ENCODE results near the gene PARL. TPM values are rescaled to one million over a fixed set of nuclear protein-coding genes. Genes with fewer than 3 reads are reported as not detected.

The PARL gene
- total and polyA plus RNA-seq, 2 of the 13 experiments (the other 11 are each of a cell fraction or from before 2014, with no cell fraction given), result 46.3 to 58.6 TPM

DNA sequence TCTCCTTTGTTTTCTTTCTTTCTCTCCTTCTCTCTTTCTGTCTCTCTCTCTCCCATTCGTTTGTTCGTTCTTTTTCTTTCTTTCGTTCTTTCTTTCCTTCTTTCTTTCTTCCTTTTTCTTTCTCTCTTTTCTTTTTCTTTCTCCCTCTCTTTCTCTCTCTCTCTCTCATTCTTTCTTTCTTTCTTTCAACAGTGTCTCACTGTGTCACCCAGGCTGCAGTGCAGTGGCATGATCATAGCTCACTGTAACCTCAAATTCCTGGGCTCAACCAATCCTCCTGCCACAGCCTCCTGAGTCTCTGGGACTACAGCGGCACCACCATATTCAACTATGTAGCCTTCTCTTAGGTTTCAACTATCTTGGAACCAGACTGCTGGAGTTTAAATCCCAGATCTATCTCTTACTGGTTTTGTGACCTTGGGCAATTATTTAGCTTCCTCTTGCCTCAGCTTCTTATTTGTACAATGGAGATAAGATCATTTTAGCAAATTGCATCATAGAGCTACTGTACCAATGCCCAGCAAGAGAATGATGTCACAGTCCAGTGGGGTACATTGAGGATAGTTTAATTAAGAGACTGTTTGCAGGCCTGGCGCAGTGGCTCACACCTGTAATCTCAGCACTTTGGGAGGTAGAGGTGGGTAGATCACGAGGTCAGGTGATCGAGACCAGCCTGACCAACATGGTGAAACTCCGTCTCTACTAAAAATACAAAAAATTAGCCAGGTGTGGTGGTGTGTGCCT lies 27.3 kb upstream of the PARL start (continued):
- TF ChIP-seq, protein P1, sequence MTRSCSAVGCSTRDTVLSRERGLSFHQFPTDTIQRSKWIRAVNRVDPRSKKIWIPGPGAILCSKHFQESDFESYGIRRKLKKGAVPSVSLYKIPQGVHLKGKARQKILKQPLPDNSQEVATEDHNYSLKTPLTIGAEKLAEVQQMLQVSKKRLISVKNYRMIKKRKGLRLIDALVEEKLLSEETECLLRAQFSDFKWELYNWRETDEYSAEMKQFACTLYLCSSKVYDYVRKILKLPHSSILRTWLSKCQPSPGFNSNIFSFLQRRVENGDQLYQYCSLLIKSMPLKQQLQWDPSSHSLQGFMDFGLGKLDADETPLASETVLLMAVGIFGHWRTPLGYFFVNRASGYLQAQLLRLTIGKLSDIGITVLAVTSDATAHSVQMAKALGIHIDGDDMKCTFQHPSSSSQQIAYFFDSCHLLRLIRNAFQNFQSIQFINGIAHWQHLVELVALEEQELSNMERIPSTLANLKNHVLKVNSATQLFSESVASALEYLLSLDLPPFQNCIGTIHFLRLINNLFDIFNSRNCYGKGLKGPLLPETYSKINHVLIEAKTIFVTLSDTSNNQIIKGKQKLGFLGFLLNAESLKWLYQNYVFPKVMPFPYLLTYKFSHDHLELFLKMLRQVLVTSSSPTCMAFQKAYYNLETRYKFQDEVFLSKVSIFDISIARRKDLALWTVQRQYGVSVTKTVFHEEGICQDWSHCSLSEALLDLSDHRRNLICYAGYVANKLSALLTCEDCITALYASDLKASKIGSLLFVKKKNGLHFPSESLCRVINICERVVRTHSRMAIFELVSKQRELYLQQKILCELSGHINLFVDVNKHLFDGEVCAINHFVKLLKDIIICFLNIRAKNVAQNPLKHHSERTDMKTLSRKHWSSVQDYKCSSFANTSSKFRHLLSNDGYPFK (CRISPR knock-in tag; IDR thresholded peaks at IDR 0.05; ENCODE audit: borderline replicate concordance), result no peak

DNA sequence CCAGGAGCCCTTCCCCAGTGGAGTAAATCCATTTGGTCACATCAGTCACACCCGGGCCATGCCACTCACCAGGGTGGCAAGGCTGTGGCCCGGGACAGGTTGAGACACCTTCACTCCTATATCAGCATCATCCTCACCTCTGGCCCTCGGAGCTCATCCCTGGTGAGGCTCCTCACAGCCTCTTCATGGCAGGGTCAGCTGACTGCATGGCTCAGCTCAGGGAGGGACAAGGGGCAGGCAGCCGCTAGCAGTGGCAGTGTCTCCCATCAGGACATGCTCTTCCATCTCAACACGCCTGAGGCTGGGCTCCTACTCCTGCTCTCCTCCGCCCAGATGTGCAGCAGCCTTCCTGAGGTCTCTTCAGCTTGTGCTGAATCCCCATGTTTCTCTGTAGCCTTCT lies 26.4 kb upstream of the PARL start:
- Histone ChIP-seq H3K79me2 (ENCODE audit: insufficient read depth, low read length) (no peaks in the 10 kb centered on the region), H2AFZ (ENCODE audit: low read length) (no peak overlapping the region), H4K20me1 (ENCODE audit: insufficient read depth, low read length) (no peaks in the 10 kb centered on the region), H3K36me3 (replicated peaks in 1 of 2; ENCODE audit: control insufficient read depth in 1 of 2, insufficient read depth in 2 of 2, low read length in 2 of 2) (no peaks in the 10 kb centered on the region), H3K27ac (ENCODE audit: extremely low read length, insufficient read depth, low read length) (no peak overlapping the region), H3K9ac (ENCODE audit: insufficient read depth, low read depth, low read length) (no peak overlapping the region), H3K4me3 (replicated peaks in 1 of 3; ENCODE audit: insufficient read depth in 1 of 3, low read depth in 2 of 3, low read length in 3 of 3) (peak overlapping the region in 1 of 3 experiments; percentile 11; a peak in 2 of 6 replicates), H3K4me1 (ENCODE audit: insufficient read depth, low read length) (peaks cover 73% of the 10 kb centered on the region), H3K9me3 (ENCODE audit: low read length) (no peaks in the 10 kb centered on the region), H3K27me3 (ENCODE audit: control insufficient read depth in 1 of 2, insufficient read depth in 2 of 2, low read length in 2 of 2) (peaks cover 0 to 3% of the 10 kb centered on the region in 2 experiments; a peak in 2 of 5 replicates), H3K4me2 (ENCODE audit: low read depth, low read length) (peak overlapping the region; percentile 49)
- DNase-seq (ENCODE audit: low spot score) (no peak), ATAC-seq (peak; percentile 24), FAIRE-seq (no peak)
- in situ Hi-C loops (cut with HindIII; ENCODE audit: extremely low pct_ligation_motif_present, low pct_unique_long_range_greater_than_20kb), result no loop called here
- ChIA-PET CTCF (ENCODE audit: low intra/inter-chr PET ratio, low total read pairs) (no interaction called here), POLR2A (interaction anchor here (0.9 to 2.6 kb wide), 5 partner anchors 13 to 801 kb away, joined by 3 to 11 read pairs (median 5); partner anchors contain the start of genes ABCC5 and MAGEF1)
- 26% methylated on average over 5 of the region's 6 CpGs for WGBS (ENCODE audit: low lambda C conversion rate)
- intact Hi-C loops (cut with micrococcal nuclease; ENCODE audit: unreplicated experiment), result no loop called here
- BruUV-seq (replicated peaks), result no TSS peak
- TF ChIP-seq, protein P2, sequence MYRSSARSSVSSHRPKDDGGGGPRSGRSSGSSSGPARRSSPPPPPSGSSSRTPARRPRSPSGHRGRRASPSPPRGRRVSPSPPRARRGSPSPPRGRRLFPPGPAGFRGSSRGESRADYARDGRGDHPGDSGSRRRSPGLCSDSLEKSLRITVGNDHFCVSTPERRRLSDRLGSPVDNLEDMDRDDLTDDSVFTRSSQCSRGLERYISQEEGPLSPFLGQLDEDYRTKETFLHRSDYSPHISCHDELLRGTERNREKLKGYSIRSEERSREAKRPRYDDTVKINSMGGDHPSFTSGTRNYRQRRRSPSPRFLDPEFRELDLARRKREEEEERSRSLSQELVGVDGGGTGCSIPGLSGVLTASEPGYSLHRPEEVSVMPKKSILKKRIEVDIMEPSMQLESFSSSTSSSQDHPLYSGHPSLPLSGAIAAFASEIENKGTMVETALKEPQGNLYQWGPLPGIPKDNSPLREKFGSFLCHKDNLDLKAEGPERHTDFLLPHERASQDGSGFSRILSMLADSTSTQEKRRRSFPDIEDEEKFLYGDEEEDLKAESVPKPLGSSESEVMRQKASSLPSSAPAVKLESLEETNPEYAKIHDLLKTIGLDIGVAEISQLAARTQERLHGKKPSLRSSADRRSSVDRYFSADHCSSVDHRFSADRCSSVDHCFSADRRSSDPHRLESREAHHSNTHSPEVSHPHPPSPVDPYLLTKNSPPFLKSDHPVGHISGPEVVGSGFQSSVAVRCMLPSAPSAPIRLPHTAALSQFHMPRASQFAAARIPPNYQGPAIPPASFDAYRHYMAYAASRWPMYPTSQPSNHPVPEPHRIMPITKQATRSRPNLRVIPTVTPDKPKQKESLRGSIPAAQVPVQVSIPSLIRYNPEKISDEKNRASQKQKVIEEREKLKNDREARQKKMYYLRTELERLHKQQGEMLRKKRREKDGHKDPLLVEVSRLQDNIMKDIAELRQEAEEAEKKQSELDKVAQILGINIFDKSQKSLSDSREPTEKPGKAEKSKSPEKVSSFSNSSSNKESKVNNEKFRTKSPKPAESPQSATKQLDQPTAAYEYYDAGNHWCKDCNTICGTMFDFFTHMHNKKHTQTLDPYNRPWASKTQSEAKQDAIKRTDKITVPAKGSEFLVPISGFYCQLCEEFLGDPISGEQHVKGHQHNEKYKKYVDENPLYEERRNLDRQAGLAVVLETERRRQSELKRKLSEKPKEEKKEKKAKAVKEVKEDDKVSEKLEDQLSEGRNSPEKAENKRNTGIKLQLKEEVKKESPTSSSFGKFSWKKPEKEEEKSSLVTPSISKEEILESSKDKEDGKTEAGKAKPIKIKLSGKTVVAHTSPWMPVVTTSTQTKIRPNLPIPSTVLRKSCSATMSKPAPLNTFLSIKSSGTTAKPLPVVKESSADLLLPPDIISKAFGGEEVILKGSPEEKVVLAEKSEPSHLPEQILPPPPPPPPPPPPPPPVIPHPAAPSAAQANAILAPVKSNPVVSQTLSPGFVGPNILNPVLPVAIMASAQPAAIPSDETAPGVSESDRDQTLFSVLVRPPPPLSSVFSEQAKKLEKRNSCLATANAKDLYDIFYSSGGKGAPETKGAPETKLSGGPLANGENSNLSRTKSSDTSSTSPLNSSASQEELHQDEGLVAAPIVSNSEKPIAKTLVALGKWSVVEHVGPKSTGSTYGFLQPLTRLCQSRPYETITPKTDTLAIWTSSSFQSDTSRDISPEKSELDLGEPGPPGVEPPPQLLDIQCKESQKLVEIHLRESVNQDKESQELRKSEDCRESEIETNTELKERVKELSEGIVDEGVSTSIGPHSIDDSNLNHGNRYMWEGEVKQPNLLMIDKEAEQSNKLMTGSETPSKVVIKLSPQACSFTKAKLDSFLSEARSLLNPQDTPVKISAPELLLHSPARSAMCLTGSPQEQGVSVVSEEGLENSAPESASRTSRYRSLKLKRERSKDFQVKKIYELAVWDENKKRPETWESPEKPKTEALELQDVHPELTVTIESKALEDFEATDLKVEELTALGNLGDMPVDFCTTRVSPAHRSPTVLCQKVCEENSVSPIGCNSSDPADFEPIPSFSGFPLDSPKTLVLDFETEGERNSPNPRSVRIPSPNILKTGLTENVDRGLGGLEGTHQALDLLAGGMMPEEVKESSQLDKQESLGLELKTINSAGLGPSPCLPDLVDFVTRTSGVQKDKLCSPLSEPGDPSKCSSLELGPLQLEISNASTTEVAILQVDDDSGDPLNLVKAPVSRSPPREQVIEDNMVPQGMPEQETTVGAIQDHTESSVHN (CRISPR knock-in tag; IDR thresholded peaks at IDR 0.05), result no peak
- no peak for TF ChIP-seq ZBTB7A (CRISPR knock-in tag; IDR thresholded peaks at IDR 0.05)
- TF ChIP-seq HMG20A (CRISPR knock-in tag; IDR thresholded peaks at IDR 0.05; ENCODE audit: borderline replicate concordance), result no peak
- TF ChIP-seq, protein P3, sequence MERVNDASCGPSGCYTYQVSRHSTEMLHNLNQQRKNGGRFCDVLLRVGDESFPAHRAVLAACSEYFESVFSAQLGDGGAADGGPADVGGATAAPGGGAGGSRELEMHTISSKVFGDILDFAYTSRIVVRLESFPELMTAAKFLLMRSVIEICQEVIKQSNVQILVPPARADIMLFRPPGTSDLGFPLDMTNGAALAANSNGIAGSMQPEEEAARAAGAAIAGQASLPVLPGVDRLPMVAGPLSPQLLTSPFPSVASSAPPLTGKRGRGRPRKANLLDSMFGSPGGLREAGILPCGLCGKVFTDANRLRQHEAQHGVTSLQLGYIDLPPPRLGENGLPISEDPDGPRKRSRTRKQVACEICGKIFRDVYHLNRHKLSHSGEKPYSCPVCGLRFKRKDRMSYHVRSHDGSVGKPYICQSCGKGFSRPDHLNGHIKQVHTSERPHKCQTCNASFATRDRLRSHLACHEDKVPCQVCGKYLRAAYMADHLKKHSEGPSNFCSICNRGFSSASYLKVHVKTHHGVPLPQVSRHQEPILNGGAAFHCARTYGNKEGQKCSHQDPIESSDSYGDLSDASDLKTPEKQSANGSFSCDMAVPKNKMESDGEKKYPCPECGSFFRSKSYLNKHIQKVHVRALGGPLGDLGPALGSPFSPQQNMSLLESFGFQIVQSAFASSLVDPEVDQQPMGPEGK (CRISPR knock-in tag; IDR thresholded peaks at IDR 0.05), result no peak
- peak; percentile 14; the same call in 1 of the 2 replicates for TF ChIP-seq ZNF737 (CRISPR knock-in tag; IDR thresholded peaks at IDR 0.05; ENCODE audit: borderline replicate concordance)
- no peak for TF ChIP-seq SRF (IDR thresholded peaks at IDR 0.05; ENCODE audit: low read depth, low read length)

All from HepG2 (cell line).